Measurements from ENCODE around the gene HOXD10. TPM values are rescaled to one million over a fixed set of nuclear protein-coding genes. Genes with fewer than 3 reads are reported as not detected.

Gene HOXD10
- not detected for total RNA-seq
- polyA plus RNA-seq = not detected

GRCh38 chr2:176115883-176116813 is at the start of gene HOXD10:
Gene HOXD10 (plus strand): TSS chr2:176116778. CDS start chr2:176116834, 56 bp downstream.
- DNase-seq (no peak), ATAC-seq (ENCODE audit: low read depth in 2 of 2) (no peak)
- H3K27me3 Mint-ChIP-seq = peaks cover 90% of the 10 kb centered on the region
- Histone ChIP-seq H3K27me3 (ENCODE audit: control insufficient read depth, insufficient read depth, low read length) (peaks cover 70% of the 10 kb centered on the region), H3K36me3 (ENCODE audit: control insufficient read depth, insufficient read depth, low read length) (no peaks in the 10 kb centered on the region), H3K4me1 (ENCODE audit: control insufficient read depth, insufficient read depth, low read length, poor library complexity, severe bottlenecking) (no peaks in the 10 kb centered on the region), H3K4me3 (ENCODE audit: low read depth, low read length) (no peak within 1 kb of the TSS), H3K27ac (ENCODE audit: insufficient read depth, low read length, poor library complexity, severe bottlenecking) (no peak within 1 kb of the TSS), H3K9me3 (ENCODE audit: control insufficient read depth in 2 of 2, low read length in 2 of 2) (peaks cover 7 to 18% of the 10 kb centered on the region in 2 experiments)
- peaks cover 3% of the 10 kb centered on the region for H3K36me3 Mint-ChIP-seq
- H3K4me3 Mint-ChIP-seq = peak within 1 kb of the TSS in 1 of 4 donors; percentile 69
- H3K9me3 Mint-ChIP-seq = peaks cover 0 to 23% (median 3%) of the 10 kb centered on the region in 7 donors
- peaks cover 3 to 8% (median 5%) of the 10 kb centered on the region in 4 donors for H3K4me1 Mint-ChIP-seq
- H3K27ac Mint-ChIP-seq = peak within 1 kb of the TSS in 1 of 3 donors; percentile 83

DNA sequence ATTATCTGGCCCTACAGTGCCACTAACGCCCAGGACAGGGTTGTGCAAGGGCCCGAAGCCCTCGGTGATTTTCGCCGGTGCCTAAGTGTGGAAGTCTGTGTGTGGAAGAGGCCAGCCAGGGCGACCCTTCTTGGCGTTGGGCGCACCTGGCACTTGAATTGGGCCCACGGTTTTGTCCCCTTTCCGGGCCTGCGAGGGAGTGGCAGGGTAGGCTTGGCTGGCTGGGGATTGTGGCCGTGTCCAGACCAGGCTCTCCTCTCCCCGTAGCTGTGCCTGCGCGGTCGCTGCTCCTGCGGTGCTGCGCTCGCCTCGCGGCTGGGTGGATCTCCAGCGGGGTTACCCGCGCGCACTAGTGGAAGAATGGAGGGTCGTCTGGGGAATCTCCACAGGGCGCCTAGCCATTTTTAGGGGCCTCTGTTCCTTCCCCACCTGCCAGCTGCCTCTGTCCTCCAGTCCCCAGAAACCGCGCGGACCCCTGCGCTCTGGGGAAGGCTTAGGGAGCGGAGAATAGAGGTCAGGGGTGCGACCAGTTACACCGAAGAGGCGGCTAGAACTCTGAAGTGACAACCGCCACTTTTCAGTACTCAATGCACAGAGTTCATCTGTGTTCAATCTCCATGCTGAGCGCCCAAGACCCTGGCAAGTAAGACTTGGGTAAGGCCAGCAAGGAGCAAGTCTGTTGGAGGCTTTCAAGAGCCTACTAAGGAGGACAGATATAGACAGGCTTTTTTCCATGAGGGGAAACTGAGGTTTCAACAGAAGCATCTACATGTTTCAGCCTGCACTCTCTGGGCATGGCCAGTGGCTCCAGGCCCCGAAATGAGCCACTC is 48.8 kb upstream of the HOXD10 start:
- Mint-ChIP-seq H3K4me1 (peaks cover 0 to 10% (median 0%) of the 10 kb centered on the region in 4 donors), H3K27ac (no peak overlapping the region), H3K4me3 (no peak overlapping the region), H3K9me3 (peaks cover 0 to 2% (median 0%) of the 10 kb centered on the region in 7 donors), H3K36me3 (no peaks in the 10 kb centered on the region), H3K27me3 (peaks cover 90% of the 10 kb centered on the region)
- H3K36me3 ChIP-seq (ENCODE audit: control insufficient read depth, insufficient read depth, low read length) = no peaks in the 10 kb centered on the region
- no peak for ATAC-seq (ENCODE audit: low read depth in 2 of 2)
- peaks cover 7% of the 10 kb centered on the region for H3K4me1 ChIP-seq (ENCODE audit: control insufficient read depth, insufficient read depth, low read length, poor library complexity, severe bottlenecking)
- DNase-seq = no peak
- no peak overlapping the region for H3K27ac ChIP-seq (ENCODE audit: insufficient read depth, low read length, poor library complexity, severe bottlenecking)
- H3K4me3 ChIP-seq (ENCODE audit: low read depth, low read length) = no peak overlapping the region
- peaks cover 64% of the 10 kb centered on the region for H3K27me3 ChIP-seq (ENCODE audit: control insufficient read depth, insufficient read depth, low read length)
- H3K9me3 ChIP-seq (ENCODE audit: control insufficient read depth in 2 of 2, low read length in 2 of 2) = no peaks in the 10 kb centered on the region

DNA sequence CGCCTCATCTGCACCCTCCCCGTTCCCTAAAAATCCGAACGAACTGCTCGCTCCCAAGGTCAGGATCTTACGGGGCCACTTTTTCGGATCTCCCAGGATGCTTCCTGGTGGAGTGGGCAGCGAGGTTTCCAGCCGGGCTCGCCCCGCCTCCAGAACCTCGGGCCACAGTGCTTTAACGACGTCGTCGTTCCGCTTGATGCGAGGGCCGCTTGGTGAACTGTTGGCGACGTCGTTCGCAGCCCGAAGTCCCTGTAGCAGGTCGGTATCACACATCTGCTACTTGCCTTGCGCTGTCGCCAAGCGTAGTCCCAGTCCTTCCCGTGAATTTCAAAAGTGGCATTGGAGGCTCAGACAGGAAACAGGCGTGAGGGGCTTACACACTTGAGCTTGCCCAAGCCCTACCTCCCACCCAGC is 48.2 kb upstream of the HOXD10 start:
- Histone ChIP-seq H3K27ac (ENCODE audit: insufficient read depth, low read length, poor library complexity, severe bottlenecking) (no peak overlapping the region), H3K9me3 (ENCODE audit: control insufficient read depth in 2 of 2, low read length in 2 of 2) (no peaks in the 10 kb centered on the region), H3K4me1 (ENCODE audit: control insufficient read depth, insufficient read depth, low read length, poor library complexity, severe bottlenecking) (peaks cover 7% of the 10 kb centered on the region), H3K36me3 (ENCODE audit: control insufficient read depth, insufficient read depth, low read length) (no peaks in the 10 kb centered on the region), H3K4me3 (ENCODE audit: low read depth, low read length) (no peak overlapping the region), H3K27me3 (ENCODE audit: control insufficient read depth, insufficient read depth, low read length) (peaks cover 64% of the 10 kb centered on the region)
- no peak overlapping the region for H3K27ac Mint-ChIP-seq
- ATAC-seq (ENCODE audit: low read depth in 2 of 2) (no peak), DNase-seq (no peak)
- peak overlapping the region in 1 of 4 donors; percentile 26 for H3K4me3 Mint-ChIP-seq
- peaks cover 0 to 2% (median 0%) of the 10 kb centered on the region in 7 donors for H3K9me3 Mint-ChIP-seq
- no peaks in the 10 kb centered on the region for H3K36me3 Mint-ChIP-seq
- peaks cover 0 to 10% (median 0%) of the 10 kb centered on the region in 4 donors for H3K4me1 Mint-ChIP-seq
- H3K27me3 Mint-ChIP-seq = peaks cover 94% of the 10 kb centered on the region

- Histone ChIP-seq H3K27ac (ENCODE audit: insufficient read depth, low read length, poor library complexity, severe bottlenecking) (no peak overlapping the region), H3K27me3 (ENCODE audit: control insufficient read depth, insufficient read depth, low read length) (peaks cover 66% of the 10 kb centered on the region), H3K9me3 (ENCODE audit: control insufficient read depth in 2 of 2, low read length in 2 of 2) (peaks cover 2 to 8% of the 10 kb centered on the region in 2 experiments), H3K4me1 (ENCODE audit: control insufficient read depth, insufficient read depth, low read length, poor library complexity, severe bottlenecking) (peaks cover 7% of the 10 kb centered on the region), H3K36me3 (ENCODE audit: control insufficient read depth, insufficient read depth, low read length) (no peaks in the 10 kb centered on the region), H3K4me3 (ENCODE audit: low read depth, low read length) (no peak overlapping the region)
- Mint-ChIP-seq H3K27me3 (peaks cover 95% of the 10 kb centered on the region), H3K4me3 (peak overlapping the region in 2 of 4 donors; percentile 3 to 9), H3K36me3 (no peaks in the 10 kb centered on the region), H3K9me3 (peaks cover 0 to 16% (median 1%) of the 10 kb centered on the region in 7 donors), H3K4me1 (peaks cover 0 to 10% (median 0%) of the 10 kb centered on the region in 4 donors), H3K27ac (no peak overlapping the region)
- no peak for DNase-seq
- ATAC-seq (ENCODE audit: low read depth in 2 of 2) = no peak
Observed at GRCh38 chr2:176071330-176072291, 45.0 kb upstream of the HOXD10 start.

DNA sequence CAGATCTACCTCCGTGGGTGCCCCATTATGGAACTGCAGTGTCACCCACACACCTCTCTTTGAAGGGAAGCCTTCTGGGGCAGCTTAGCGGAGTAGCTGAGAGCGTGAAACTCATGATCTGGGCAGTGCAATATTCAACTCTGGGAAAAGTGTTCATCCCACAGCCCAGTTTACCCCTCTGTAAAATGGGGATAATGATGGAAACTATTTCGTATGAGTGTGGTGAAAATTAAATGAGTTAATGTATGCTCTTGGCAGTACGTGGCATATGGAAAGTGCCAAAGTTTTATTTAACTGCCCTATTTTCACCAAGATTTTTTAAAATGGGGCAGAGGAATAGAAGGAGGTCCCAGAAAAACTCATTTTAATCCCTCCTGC is 44.3 kb upstream of the HOXD10 start:
- Histone ChIP-seq H3K4me1 (ENCODE audit: control insufficient read depth, insufficient read depth, low read length, poor library complexity, severe bottlenecking) (peaks cover 2% of the 10 kb centered on the region), H3K9me3 (ENCODE audit: control insufficient read depth in 2 of 2, low read length in 2 of 2) (peaks cover 7 to 14% of the 10 kb centered on the region in 2 experiments), H3K4me3 (ENCODE audit: low read depth, low read length) (no peak overlapping the region), H3K27me3 (ENCODE audit: control insufficient read depth, insufficient read depth, low read length) (peaks cover 73% of the 10 kb centered on the region), H3K27ac (ENCODE audit: insufficient read depth, low read length, poor library complexity, severe bottlenecking) (no peak overlapping the region), H3K36me3 (ENCODE audit: control insufficient read depth, insufficient read depth, low read length) (no peaks in the 10 kb centered on the region)
- ATAC-seq (ENCODE audit: low read depth in 2 of 2) = no peak
- no peaks in the 10 kb centered on the region for H3K36me3 Mint-ChIP-seq
- DNase-seq = no peak
- peaks cover 0 to 20% (median 1%) of the 10 kb centered on the region in 7 donors for H3K9me3 Mint-ChIP-seq
- H3K4me1 Mint-ChIP-seq = peaks cover 0 to 10% (median 0%) of the 10 kb centered on the region in 4 donors
- H3K4me3 Mint-ChIP-seq = no peak overlapping the region
- no peak overlapping the region for H3K27ac Mint-ChIP-seq
- peaks cover 98% of the 10 kb centered on the region for H3K27me3 Mint-ChIP-seq

DNA sequence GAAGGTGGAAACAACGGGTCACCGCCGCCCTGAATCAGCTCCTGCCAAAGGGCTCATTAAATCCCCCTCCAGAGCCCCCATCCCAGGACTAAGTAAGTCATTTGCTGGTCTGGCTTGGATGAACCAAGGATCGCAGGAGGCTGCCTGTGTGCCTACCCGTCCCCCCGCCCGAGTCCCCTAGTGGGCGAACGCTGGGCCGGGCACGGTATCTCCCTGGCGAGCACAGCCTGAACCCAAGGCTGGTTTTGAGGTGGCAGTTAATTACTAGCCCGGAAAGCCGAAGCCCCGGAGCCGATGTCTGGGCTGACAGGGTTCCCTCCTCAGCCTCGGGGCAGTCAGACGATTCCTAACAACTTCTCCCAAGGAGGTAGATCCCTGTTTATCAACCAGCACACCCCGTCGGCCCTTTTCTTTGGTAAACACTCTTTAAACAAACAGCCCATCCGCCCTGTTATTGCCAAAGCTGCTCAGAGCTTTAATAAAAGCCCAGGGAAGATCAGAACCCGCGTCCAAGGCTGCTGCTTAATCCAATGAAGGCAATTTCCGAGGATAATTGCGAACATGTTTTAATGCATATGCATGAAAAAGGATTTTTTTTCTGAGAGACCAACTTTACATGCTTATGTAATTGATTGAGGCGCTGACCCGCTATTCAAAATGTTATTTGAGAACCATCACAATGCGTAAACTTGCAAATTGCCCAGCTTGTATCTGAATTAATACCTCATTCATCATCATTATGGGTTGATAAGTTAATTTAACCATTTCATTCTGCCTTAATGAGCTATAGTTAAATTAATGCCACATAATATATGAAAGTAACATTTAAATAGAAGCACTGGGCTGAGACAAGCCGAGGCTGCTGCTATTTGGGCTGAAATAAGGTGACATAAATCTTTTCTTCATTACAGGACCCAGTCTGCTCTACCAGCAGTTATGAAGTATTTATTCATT is 43.4 kb upstream of the HOXD10 start:
- Mint-ChIP-seq H3K27me3 (peaks cover 95% of the 10 kb centered on the region), H3K4me3 (no peak overlapping the region)

More for the DNA sequence above, 43.4 kb upstream of the HOXD10 start:
- no peak overlapping the region for H3K4me3 ChIP-seq (ENCODE audit: low read depth, low read length)
- ATAC-seq (ENCODE audit: low read depth in 2 of 2) (no peak), DNase-seq (no peak)
- H3K27me3 ChIP-seq (ENCODE audit: control insufficient read depth, insufficient read depth, low read length) = peaks cover 80% of the 10 kb centered on the region
- Mint-ChIP-seq H3K9me3 (peaks cover 0 to 20% (median 1%) of the 10 kb centered on the region in 7 donors), H3K36me3 (no peaks in the 10 kb centered on the region), H3K4me1 (peaks cover 0 to 5% (median 2%) of the 10 kb centered on the region in 4 donors), H3K27ac (no peak overlapping the region)
- no peaks in the 10 kb centered on the region for H3K4me1 ChIP-seq (ENCODE audit: control insufficient read depth, insufficient read depth, low read length, poor library complexity, severe bottlenecking)
- H3K27ac ChIP-seq (ENCODE audit: insufficient read depth, low read length, poor library complexity, severe bottlenecking) = no peak overlapping the region
- H3K9me3 ChIP-seq (ENCODE audit: control insufficient read depth in 2 of 2, low read length in 2 of 2) = peaks cover 10 to 18% of the 10 kb centered on the region in 2 experiments
- no peaks in the 10 kb centered on the region for H3K36me3 ChIP-seq (ENCODE audit: control insufficient read depth, insufficient read depth, low read length)

Data from CD4-positive, CD25-positive, alpha-beta regulatory T cell (primary cell).